HG02763 (cell line): ENCODE measurements around the gene GOLGA2.

Source experiments
- ATAC-seq: cut with Tn5 transposase; IDR thresholded peaks from one replicate; pipeline ENCODE4 v1.9.1; 2021; ENCODE audit warnings: mild to moderate bottlenecking, moderate library complexity; ENCODE audit not compliant: unreplicated experiment

The GOLGA2 gene

GRCh38 chr9:128275198-128276007, at the start of gene GOLGA2:
TSS of gene GOLGA2 (minus strand) at chr9:128276007. CDS start at chr9:128275976, 31 bp downstream.
- ATAC-seq, result peak; percentile 38

GRCh38 chr9:128324401-128324800, 48.6 kb upstream of the GOLGA2 start:
- no peak for ATAC-seq

- no peak for ATAC-seq
Measured at GRCh38 chr9:128323791-128324190, 48.0 kb upstream of the GOLGA2 start.

- ATAC-seq, result no peak
Measured at GRCh38 chr9:128323212-128323730, 47.5 kb upstream of the GOLGA2 start.

DNA sequence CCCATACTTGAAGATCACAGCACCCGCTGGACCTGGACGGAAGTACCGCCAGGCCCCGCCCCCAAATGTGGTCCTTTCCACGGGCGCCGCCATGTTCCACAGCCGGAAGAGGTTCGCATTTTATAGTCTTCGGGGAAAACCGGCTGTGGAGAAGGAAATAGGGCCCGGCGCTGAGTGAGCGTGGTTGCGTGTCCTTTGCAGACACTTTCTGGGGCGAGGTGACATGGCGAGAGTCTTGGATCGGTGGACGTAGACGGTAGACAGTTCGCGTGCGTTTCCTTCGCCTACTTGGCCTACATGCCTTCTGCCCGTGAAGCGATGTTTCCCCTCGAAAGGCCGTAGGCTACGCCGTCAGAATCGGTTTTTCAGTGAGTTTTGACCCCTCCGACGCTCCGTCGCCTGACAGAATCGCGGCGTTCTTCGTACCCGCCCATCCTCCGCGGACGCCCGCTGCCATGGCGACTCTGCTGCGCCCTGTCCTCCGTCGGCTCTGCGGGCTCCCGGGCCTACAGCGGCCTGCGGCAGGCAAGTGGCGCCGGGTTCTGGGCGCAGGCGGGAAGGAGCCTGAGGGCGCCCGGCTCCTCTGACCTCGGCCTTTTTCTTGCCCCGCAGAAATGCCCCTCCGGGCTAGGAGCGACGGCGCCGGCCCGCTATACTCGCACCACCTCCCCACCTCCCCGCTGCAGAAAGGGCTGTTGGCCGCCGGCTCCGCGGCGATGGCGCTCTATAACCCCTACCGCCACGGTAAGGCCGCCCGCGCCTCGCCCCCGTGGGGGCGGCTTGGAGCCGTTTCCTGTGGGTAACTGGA, 46.8 kb upstream of the GOLGA2 start, which contains the start of the genes COQ4 and TRUB2:
Gene COQ4 (plus strand): TSS at position 436 of the 808 bp plus-strand sequence. CDS start 20 bp downstream, at position 456.
Gene TRUB2 (minus strand): TSS at position 44 of the 808 bp plus-strand sequence. CDS start 39 bp downstream, at position 5.
- ATAC-seq, result peak; percentile 79

DNA sequence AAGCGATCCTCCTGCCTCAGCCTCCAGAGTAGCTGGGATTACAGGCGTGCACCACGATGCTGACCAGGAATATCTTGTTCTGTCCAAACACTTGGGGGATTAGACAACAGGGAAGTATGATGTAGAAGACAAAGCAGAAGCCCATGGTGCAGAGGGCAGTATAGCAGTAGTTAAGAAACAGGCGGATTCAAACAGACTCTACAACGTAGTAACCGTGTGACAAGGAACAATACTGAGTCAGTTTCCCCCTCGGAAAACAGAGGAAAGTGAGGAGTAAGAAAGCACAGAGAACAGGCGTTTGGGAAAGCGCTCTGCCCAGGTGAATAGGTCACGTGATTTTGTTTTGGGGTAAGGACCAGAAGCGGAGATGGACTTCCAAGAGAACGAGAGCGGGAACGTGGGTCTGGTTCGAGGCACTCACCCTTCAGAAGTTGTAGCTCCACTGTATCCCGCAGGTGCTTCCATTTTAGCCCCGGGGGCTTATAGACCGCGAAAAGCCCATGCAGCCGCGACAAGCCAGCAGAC, 46.1 kb upstream of the GOLGA2 start:
- ATAC-seq, result no peak

- no peak for ATAC-seq
Measured at GRCh38 chr9:128321343-128321742, 45.5 kb upstream of the GOLGA2 start.

DNA sequence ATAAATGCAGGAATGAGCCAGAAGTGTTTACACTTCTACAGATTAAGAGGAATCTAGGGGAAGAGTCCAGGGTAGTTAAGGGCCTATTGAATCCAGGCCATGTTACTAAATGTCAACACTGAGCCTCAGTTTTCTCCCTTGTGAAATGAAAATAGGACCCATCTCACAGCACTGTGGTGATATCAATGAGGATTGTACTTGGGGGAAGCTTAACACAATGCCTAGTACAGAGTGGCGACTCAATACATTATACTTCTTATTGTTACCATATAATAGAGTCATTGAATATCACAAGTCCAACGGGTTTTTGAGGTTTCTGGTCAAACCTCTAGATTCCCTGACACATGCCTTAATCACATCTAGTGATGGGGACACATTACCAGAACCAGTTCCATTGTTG, 41.8 kb upstream of the GOLGA2 start:
- ATAC-seq, result no peak

DNA sequence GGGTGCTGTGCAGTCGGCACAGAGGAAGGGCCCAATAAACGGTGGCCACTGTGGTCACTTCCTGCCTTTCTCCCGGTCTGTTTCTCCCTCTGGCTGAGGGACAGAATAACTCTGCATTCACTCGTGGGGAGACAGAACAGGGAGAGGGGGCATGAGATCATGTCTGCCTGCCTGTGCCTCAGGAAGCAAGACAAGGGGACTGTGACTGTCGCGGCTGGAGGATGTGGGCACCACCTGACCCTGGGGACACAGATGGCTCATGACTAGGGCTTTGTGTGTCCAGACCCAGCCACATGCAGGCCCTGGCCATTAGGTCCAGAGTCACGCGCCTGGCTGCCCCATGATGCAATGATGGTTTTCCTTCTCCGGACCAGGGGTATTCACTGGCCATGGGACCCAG, 40.6 kb upstream of the GOLGA2 start:
- no peak for ATAC-seq

- no peak for ATAC-seq
Measured at GRCh38 chr9:128314697-128315096, 38.9 kb upstream of the GOLGA2 start.

DNA sequence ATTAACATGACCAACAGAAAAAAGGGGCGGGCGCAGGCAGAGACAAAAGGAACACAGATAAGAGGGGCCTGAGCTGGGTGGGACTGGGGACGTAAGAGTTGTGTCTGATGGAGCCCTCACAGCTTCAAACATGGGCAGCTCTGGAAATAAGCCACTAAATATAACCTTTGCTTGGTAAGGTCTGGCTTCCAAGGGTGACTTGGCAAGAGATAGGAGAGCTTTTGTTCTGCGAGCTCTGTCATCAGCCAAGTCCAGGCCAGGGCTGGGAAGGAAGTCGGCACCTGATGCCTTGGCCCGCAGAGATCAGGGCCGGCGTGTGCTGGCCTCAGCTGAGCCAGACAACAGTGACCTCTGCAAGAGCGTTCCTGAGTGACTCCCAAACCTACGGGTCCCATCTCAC, 34.7 kb upstream of the GOLGA2 start:
- no peak for ATAC-seq

- ATAC-seq, result no peak
Measured at GRCh38 chr9:128309551-128309950, 33.7 kb upstream of the GOLGA2 start.

DNA sequence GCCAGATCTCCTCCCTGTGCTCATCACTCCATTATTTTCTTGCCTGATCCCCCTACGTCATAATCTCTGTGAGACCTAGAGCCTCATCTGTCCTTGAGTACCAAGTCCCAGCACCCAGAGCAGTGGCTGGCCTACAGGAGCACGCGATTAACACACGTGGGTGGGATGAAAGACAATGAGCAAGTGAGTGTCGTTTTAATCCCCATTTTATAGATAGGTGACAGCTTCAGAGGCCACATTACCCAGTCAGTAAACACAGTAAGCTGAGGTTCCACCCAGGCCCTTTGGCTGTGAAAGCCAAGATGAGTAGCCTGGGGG, 29.1 kb upstream of the GOLGA2 start:
- no peak for ATAC-seq

GRCh38 chr9:128304136-128304970, 28.5 kb upstream of the GOLGA2 start:
- ATAC-seq, result no peak

GRCh38 chr9:128298535-128299482, 23.0 kb upstream of the GOLGA2 start:
- no peak for ATAC-seq

GRCh38 chr9:128297221-128297773, 21.5 kb upstream of the GOLGA2 start:
- no peak for ATAC-seq

- ATAC-seq, result no peak
Measured at GRCh38 chr9:128296340-128297220, 20.8 kb upstream of the GOLGA2 start.

GRCh38 chr9:128294142-128294541, 18.3 kb upstream of the GOLGA2 start:
- ATAC-seq, result no peak
